ENCODE measurements around the gene NDUFB4.

- no peak for TF ChIP-seq CTCF (IDR thresholded peaks at IDR 0.05)
- TF ChIP-seq POLR2A (IDR thresholded peaks at IDR 0.05) = no peak
- no peak for TF ChIP-seq POLR2AphosphoS5 (IDR thresholded peaks at IDR 0.05)
Measured at GRCh38 chr3:120649830-120650233, 53.7 kb downstream of the NDUFB4 start.
